PFSK-1 (cell line): ENCODE results near the gene GALNT9.

Experiments used
- POLR2AphosphoS5 ChIP-seq: IDR thresholded peaks from 2 replicates; pipeline ENCODE4 v1.6.1; 2012; ENCODE audit warnings: low read depth, mild to moderate bottlenecking, control low read depth, low read length, moderate library complexity
- SIN3A ChIP-seq: IDR thresholded peaks from 2 replicates; pipeline ENCODE4 v1.6.1; 2012; ENCODE audit warnings: mild to moderate bottlenecking, low read length, moderate library complexity, borderline replicate concordance; ENCODE audit not compliant: insufficient read depth
- TAF1 ChIP-seq: IDR thresholded peaks from 2 replicates; pipeline ENCODE4 v1.6.1; 2012; ENCODE audit warnings: low read length, control low read depth, borderline replicate concordance; ENCODE audit not compliant: insufficient read depth
- TF ChIP-seq, protein P1 (sequence below), 2 experiments: IDR thresholded peaks; 2 replicates each; pipeline versions ENCODE4 v1.6.1 to v1.8.0; 2011 to 2012; ENCODE audit warnings: low read depth in 2 of 2, low read length in 2 of 2, control low read depth in 1 of 2, inconsistent platforms in 1 of 2, mild to moderate bottlenecking in 1 of 2, moderate library complexity in 1 of 2; ENCODE audit not compliant: insufficient read depth in 1 of 2

DNA sequence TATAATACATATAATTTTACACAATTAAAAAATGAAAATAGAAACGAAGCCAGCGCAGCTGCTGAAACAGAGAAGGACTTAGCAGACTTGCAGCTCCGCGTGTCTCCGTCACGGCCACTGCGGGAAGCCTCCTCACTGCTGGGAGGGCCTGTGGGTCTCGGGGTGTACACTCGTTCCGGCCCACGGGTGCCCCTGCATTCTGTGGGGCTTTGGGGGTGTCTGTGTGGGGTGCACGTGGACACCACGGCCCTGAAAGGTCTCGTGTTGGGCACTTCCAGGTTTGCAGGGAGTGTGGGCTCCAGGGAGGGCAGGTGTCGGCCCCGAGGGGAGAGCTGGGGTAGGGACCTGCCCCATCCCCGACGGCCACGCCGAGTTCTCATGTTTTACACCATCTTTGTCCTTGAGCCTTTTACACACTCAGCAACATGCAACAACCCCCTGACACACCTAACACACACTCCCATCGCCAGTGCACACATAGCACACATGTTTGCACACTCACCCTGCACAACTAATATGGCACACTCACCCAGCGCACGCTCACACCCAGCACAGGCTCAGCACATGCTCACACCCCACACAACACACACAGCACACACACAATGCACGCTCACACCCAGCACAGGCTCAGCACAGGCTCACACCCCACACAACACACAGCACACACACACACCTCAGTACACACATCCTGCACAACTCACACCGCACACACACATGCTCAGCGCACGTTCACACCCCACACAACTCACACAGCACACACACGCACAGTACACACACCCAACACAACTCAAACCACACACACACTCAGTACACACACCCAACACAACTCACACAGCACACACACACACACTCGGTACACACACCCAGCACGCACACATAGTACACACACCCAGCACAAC lies 148.5 kb downstream of the GALNT9 start:
- TF ChIP-seq POLR2AphosphoS5 (no peak), TAF1 (no peak), SIN3A (no peak)
- TF ChIP-seq, protein P1, sequence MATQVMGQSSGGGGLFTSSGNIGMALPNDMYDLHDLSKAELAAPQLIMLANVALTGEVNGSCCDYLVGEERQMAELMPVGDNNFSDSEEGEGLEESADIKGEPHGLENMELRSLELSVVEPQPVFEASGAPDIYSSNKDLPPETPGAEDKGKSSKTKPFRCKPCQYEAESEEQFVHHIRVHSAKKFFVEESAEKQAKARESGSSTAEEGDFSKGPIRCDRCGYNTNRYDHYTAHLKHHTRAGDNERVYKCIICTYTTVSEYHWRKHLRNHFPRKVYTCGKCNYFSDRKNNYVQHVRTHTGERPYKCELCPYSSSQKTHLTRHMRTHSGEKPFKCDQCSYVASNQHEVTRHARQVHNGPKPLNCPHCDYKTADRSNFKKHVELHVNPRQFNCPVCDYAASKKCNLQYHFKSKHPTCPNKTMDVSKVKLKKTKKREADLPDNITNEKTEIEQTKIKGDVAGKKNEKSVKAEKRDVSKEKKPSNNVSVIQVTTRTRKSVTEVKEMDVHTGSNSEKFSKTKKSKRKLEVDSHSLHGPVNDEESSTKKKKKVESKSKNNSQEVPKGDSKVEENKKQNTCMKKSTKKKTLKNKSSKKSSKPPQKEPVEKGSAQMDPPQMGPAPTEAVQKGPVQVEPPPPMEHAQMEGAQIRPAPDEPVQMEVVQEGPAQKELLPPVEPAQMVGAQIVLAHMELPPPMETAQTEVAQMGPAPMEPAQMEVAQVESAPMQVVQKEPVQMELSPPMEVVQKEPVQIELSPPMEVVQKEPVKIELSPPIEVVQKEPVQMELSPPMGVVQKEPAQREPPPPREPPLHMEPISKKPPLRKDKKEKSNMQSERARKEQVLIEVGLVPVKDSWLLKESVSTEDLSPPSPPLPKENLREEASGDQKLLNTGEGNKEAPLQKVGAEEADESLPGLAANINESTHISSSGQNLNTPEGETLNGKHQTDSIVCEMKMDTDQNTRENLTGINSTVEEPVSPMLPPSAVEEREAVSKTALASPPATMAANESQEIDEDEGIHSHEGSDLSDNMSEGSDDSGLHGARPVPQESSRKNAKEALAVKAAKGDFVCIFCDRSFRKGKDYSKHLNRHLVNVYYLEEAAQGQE (IDR thresholded peaks at IDR 0.05; ENCODE audit: insufficient read depth in 1 of 2, low read depth in 2 of 2, low read length in 2 of 2) = no peak
